CD14-positive monocyte (primary cell): ENCODE data around the gene LPIN1. TPM values are rescaled to one million over a fixed set of nuclear protein-coding genes. Genes with fewer than 3 reads are reported as not detected.

Source experiments
- DNase-seq, 3 donors: peaks; one replicate each; pipeline ENCODE4 v3.0.0-alpha.2; 2011 to 2022
- H2AFZ ChIP-seq: 2 replicates; pipeline ENCODE4 v1.6.0; 2012; ENCODE audit warnings: mild to moderate bottlenecking, low read depth, low read length, inconsistent platforms; ENCODE audit not compliant: insufficient read depth, poor library complexity, severe bottlenecking
- H3K27ac ChIP-seq, 2 donors: 1 replicate in 1 of 2; 2 replicates in 1 of 2; pipeline ENCODE4 v1.5.1; 2012 to 2013; ENCODE audit warnings: low read length in 2 of 2, control low read depth in 1 of 2, inconsistent platforms in 1 of 2, low read depth in 1 of 2, mild to moderate bottlenecking in 1 of 2
- H3K27me3 ChIP-seq, 2 donors: one replicate each; pipeline versions ENCODE4 v1.6.0 to v1.6.1; 2011 to 2013; ENCODE audit warnings: low read length in 2 of 2; ENCODE audit not compliant: control insufficient read depth in 2 of 2, insufficient read depth in 2 of 2
- H3K36me3 ChIP-seq, 2 donors: replicated peaks in 1 of 2; 1 replicate in 1 of 2; 2 replicates in 1 of 2; pipeline versions ENCODE4 v1.5.1 to v1.6.1; 2012 to 2013; ENCODE audit warnings: low read length in 2 of 2, control low read depth in 1 of 2, inconsistent platforms in 1 of 2, mild to moderate bottlenecking in 1 of 2; ENCODE audit not compliant: insufficient read depth in 2 of 2, control insufficient read depth in 1 of 2
- H3K4me1 ChIP-seq, 2 donors: 1 replicate in 1 of 2; 2 replicates in 1 of 2; pipeline versions ENCODE4 v1.5.1 to v1.6.1; 2012 to 2013; ENCODE audit warnings: low read length in 2 of 2, control low read depth in 1 of 2, inconsistent platforms in 1 of 2, mild to moderate bottlenecking in 1 of 2, moderate library complexity in 1 of 2; ENCODE audit not compliant: insufficient read depth in 2 of 2, control insufficient read depth in 1 of 2
- H3K4me2 ChIP-seq: replicated peaks from 2 replicates; pipeline ENCODE3; 2012; ENCODE audit warnings: low read length, moderate library complexity, mild to moderate bottlenecking; ENCODE audit not compliant: poor library complexity, severe bottlenecking; ENCODE audit errors: extremely low read depth
- H3K4me3 ChIP-seq, 3 experiments: fragments of 200-600 bp in 1 of 3; sonication (generic) in 1 of 3; replicated peaks in 1 of 3; 1 replicate in 2 of 3; 2 replicates in 1 of 3; pipeline ENCODE4 v1.5.1; 2011 to 2013; ENCODE audit warnings: low read length in 3 of 3, mild to moderate bottlenecking in 3 of 3, control low read depth in 2 of 3, low read depth in 2 of 3, inconsistent platforms in 1 of 3, moderate library complexity in 1 of 3
- H3K79me2 ChIP-seq: 2 replicates; pipeline ENCODE4 v1.6.0; 2012; ENCODE audit warnings: mild to moderate bottlenecking, control low read depth, inconsistent platforms, low read length, moderate library complexity; ENCODE audit not compliant: insufficient read depth
- H3K9ac ChIP-seq: 2 replicates; pipeline ENCODE4 v1.6.0; 2017; ENCODE audit warnings: low read length, mild to moderate bottlenecking; ENCODE audit not compliant: insufficient read depth, poor library complexity, severe bottlenecking
- H3K9me3 ChIP-seq, 2 donors: replicated peaks in 1 of 2; 1 replicate in 1 of 2; 2 replicates in 1 of 2; pipeline versions ENCODE4 v1.5.1 to v1.6.1; 2012 to 2013; ENCODE audit warnings: low read length in 2 of 2, control low read depth in 1 of 2; ENCODE audit not compliant: control insufficient read depth in 1 of 2, insufficient read depth in 1 of 2
- H4K20me1 ChIP-seq: 2 replicates; pipeline ENCODE4 v1.6.0; 2012; ENCODE audit warnings: mild to moderate bottlenecking, low read length, control low read depth, moderate library complexity; ENCODE audit not compliant: insufficient read depth
- H3K27ac Mint-ChIP-seq, 7 donors: one replicate each; pipeline ENCODE4 v1.8.0; 2020; ENCODE audit warnings: mild to moderate bottlenecking in 7 of 7, mixed read lengths in 7 of 7, moderate library complexity in 6 of 7, inconsistent platforms in 2 of 7
- H3K27me3 Mint-ChIP-seq, 3 donors: one replicate each; pipeline ENCODE4 v1.8.0; 2021 to 2022; ENCODE audit warnings: low read depth in 3 of 3, mild to moderate bottlenecking in 3 of 3, mixed read lengths in 3 of 3, moderate library complexity in 3 of 3, inconsistent platforms in 1 of 3
- H3K36me3 Mint-ChIP-seq, 2 donors: one replicate each; pipeline ENCODE4 v1.8.0; 2020; ENCODE audit warnings: mixed read lengths in 2 of 2, inconsistent platforms in 1 of 2, mild to moderate bottlenecking in 1 of 2
- H3K4me1 Mint-ChIP-seq: one replicate; pipeline ENCODE4 v1.8.0; 2020; ENCODE audit warnings: mild to moderate bottlenecking, mixed read lengths
- H3K4me3 Mint-ChIP-seq, 2 donors: one replicate each; pipeline ENCODE4 v1.8.0; 2020; ENCODE audit warnings: mild to moderate bottlenecking in 2 of 2, mixed read lengths in 2 of 2, moderate library complexity in 1 of 2
- H3K9me3 Mint-ChIP-seq, 7 donors: one replicate each; pipeline ENCODE4 v1.8.0; 2020 to 2022; ENCODE audit warnings: mixed read lengths in 7 of 7, mild to moderate bottlenecking in 6 of 7, moderate library complexity in 6 of 7, inconsistent platforms in 2 of 7
- CTCF ChIP-seq: fragments of 200-600 bp; IDR thresholded peaks from one replicate; pipeline ENCODE4 v1.8.0; 2022; ENCODE audit warnings: antibody characterized with exemption, mild to moderate bottlenecking
- WGBS: methylation state at CpG from one replicate; pipeline ENCODE4 v1.1.5; 2013; ENCODE audit warnings: missing lambda C conversion rate; ENCODE audit not compliant: insufficient coverage; 5-methylcytosine and 5-hydroxymethylcytosine counted together
- intact Hi-C, 2 donors: fragments of 100-400 bp; cut with micrococcal nuclease; formaldehyde crosslinking; loops; one replicate each; pipeline versions ENCODE4 v1.15.0 to v1.15.1; 2023
- polyA plus RNA-seq, 3 donors: library from polyadenylated mRNA; depleted of rRNA in 1 of 3; unstranded in 2 of 3; stranded (reverse) in 1 of 3; fragments of 300-500 nt in 2 of 3; fragments of >200 nt in 1 of 3; fragmentation: Illumina TruSeq in 2 of 3; gene quantifications; 1 replicate in 2 of 3; 2 replicates in 1 of 3; pipeline ENCODE4 v1.2.3, GENCODE V29; 2012 to 2021

LPIN1 gene
- polyA plus RNA-seq, 3 donors: 1.8 to 17.6 (median 2.7) TPM

- H3K4me1 ChIP-seq: no peaks in the 10 kb centered on the region
- no peaks in the 10 kb centered on the region for H3K27me3 ChIP-seq
- WGBS: 100% methylated on average over 2 of the region's 5 CpGs
- TF ChIP-seq CTCF: no peak
- no peaks in the 10 kb centered on the region for H3K4me1 Mint-ChIP-seq
- H3K36me3 Mint-ChIP-seq: peaks cover 73 to 81% of the 10 kb centered on the region in 2 donors
- peaks cover 28 to 79% of the 10 kb centered on the region in 2 donors for H3K36me3 ChIP-seq
- H3K9me3 Mint-ChIP-seq: peaks cover 0 to 5% (median 2%) of the 10 kb centered on the region in 7 donors
- DNase-seq: no peak
- no peaks in the 10 kb centered on the region for H4K20me1 ChIP-seq
- H2AFZ ChIP-seq: no peak overlapping the region
- H3K27ac Mint-ChIP-seq: no peak overlapping the region
- no peaks in the 10 kb centered on the region for H3K9me3 ChIP-seq
- H3K4me3 ChIP-seq: no peak overlapping the region
- no peak overlapping the region for H3K4me2 ChIP-seq
- no peaks in the 10 kb centered on the region for H3K79me2 ChIP-seq
- no peaks in the 10 kb centered on the region for H3K27me3 Mint-ChIP-seq
- H3K27ac ChIP-seq: no peak overlapping the region
- no peak overlapping the region for H3K9ac ChIP-seq
- no peak overlapping the region for H3K4me3 Mint-ChIP-seq
- intact Hi-C loops: no loop called here
Measured at GRCh38 chr2:11819235-11819729, 72.8 kb downstream of the LPIN1 start.

- Histone ChIP-seq H4K20me1 (no peaks in the 10 kb centered on the region), H3K79me2 (no peaks in the 10 kb centered on the region), H3K9me3 (no peaks in the 10 kb centered on the region), H3K4me3 (no peak overlapping the region), H3K27me3 (no peaks in the 10 kb centered on the region), H3K9ac (no peak overlapping the region), H3K27ac (no peak overlapping the region), H3K36me3 (peaks cover 32 to 82% of the 10 kb centered on the region in 2 donors), H2AFZ (no peak overlapping the region), H3K4me1 (no peaks in the 10 kb centered on the region), H3K4me2 (no peak overlapping the region)
- intact Hi-C loops: no loop called here
- peaks cover 74 to 87% of the 10 kb centered on the region in 2 donors for H3K36me3 Mint-ChIP-seq
- H3K4me1 Mint-ChIP-seq: no peaks in the 10 kb centered on the region
- no peak overlapping the region for H3K4me3 Mint-ChIP-seq
- no peak overlapping the region for H3K27ac Mint-ChIP-seq
- no peak for DNase-seq
- WGBS: no CpG with 5 or more reads among the region's 2 CpGs
- no peaks in the 10 kb centered on the region for H3K27me3 Mint-ChIP-seq
- peaks cover 0 to 5% (median 2%) of the 10 kb centered on the region in 7 donors for H3K9me3 Mint-ChIP-seq
- TF ChIP-seq CTCF: no peak
Measured at GRCh38 chr2:11820650-11821049, 74.2 kb downstream of the LPIN1 start.
